Articular chondrocyte of knee joint (primary cell): ENCODE measurements around the gene BTBD1. TPM values are rescaled to one million over a fixed set of nuclear protein-coding genes. Genes with fewer than 3 reads are reported as not detected.

Experiments
- small RNA-seq: library from RNA; depleted of rRNA; stranded (forward); fragments of <200 nt; gene quantifications from one replicate; pipeline ENCODE3, GENCODE V24; 2012
- total RNA-seq: library from RNA; depleted of rRNA; stranded (reverse); fragments of >200 nt; gene quantifications from 2 replicates; pipeline ENCODE4 v1.2.3, GENCODE V29; 2012

Gene BTBD1
- 95.6 and 116 TPM in 2 replicates for total RNA-seq

DNA sequence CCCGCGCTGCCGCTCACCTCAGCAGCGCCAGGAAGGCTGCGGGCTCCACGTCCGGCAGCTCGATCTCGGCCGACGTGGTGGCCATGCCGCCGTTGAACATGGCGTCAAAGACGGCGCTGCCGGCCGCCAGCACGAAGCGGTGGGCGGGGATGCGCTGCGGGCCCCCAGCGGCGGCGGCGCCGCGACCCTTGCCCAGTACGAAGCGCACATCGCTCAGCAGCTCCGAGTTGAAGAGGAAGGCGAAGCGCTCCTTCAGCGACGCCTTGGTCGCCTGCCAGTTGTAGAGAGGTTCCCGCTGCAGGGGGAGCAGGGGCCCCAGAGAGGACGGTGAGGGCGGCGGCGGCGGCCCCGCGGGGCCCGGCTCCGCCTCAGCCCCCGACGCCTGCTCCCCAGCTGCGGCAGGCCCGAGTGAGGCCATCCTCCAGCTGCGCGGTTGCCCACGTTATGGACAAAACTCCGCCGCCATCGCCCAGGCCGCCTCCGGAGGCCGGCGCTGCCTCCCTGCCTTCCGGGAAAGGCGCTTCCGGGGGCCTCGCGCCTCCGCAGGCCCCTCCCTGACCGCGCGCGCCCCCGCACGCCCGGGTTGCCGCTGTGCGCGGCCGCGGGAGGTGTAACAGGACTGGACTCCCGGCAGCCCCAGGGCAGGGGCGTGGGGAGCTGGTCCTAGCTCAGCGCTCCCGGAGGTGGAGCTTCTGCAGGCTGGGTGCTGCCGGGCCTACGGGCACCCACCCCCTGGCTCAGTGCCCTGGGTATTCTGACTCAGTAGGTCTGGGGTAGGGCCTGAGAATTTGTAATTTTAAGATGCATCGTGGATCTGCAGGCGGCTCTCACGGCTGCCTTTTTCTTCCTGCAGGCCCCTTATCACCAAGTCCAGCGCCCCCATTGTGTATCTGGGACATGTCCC is at the start of gene BTBD1:
Gene BTBD1 (minus strand): TSS at position 519 of the 904 bp plus-strand sequence. CDS start 101 bp downstream, at position 418.

DNA sequence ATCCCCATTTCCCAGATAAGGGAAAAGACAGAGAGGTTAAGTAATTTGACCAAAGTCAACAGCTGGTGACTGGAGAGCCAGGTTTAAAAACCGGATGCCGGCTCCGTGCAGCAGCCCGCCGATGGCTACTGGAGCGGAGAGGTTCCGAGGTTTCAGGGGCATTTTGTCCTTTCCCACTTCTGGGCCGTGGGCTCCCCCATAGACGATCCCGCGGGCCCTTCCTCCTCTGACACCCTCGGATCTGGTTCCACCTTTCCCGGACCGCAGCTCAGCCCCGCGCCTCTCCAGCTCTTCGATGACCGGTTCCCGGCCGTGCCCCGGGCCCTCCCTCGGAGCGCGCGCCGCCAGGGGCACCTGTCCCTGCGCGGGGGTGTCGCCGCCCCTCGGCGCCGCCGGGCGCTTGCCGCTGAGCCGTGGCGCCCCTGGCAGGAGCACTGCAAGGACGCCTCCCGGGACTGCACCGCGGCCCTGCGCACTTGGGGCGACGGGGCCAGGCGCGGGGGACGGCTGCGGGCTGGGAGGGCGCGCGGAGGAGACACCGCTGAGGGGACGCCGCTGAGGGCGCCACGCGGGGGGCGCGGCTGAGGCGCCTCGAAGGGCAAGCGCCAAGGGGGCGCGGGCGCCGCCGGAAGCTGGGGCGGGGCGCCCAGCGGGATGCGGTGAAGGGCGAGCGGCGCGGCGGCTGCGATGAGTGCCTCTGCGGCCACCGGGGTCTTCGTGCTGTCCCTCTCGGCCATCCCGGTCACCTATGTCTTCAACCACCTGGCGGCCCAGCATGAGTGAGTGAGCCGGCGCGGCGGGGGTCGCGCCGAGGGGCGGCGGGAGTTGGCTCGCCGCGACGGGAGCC is 40.2 kb upstream of the BTBD1 start, which contains the start of gene TM6SF1:
Gene TM6SF1 (plus strand): TSS at position 652 of the 847 bp plus-strand sequence. CDS start 36 bp downstream, at position 688.

DNA sequence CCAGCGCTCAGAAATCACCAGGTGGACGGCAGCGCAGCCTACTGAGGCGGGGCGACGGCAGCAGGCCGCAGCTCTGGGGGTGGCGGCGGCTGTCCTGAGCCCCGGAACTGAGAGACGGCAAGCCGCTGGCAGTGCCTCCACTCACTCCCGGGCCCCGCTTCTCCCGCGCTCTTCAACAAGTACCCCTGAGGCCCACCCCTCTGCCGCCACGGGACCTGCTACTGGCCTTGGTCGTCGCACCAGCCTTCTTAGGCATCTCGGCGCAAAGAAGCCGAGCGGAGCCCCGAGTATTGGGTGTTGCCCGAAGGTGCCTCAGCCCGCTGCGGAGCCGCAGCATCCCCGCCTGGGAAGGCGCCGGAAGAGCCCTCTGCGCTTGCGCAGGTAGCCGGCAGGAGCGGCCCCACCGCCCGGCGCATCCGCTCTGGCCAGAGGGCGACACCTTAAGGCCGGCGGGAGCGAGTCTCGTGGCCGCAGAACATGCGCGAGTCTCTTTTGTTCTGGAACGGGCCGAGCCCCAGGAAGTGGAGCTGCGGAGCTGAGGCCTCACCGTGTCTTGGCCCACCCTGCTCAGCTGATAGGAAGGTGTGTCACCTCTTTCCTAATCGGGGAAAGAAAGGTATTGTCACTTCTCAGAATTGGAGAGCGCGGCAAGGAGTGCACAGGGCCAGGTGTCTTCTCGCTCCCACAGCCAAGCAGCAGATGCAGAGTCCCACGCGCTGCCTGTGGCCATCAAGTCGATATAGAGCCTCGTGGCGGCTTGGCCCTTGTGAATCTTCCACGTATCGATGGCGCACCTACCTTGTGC is 55.6 kb downstream of the BTBD1 start, which contains the start of gene C15orf40:
Gene C15orf40 (minus strand): TSS at position 369 of the 805 bp plus-strand sequence. CDS start 32 bp downstream, at position 337.

DNA sequence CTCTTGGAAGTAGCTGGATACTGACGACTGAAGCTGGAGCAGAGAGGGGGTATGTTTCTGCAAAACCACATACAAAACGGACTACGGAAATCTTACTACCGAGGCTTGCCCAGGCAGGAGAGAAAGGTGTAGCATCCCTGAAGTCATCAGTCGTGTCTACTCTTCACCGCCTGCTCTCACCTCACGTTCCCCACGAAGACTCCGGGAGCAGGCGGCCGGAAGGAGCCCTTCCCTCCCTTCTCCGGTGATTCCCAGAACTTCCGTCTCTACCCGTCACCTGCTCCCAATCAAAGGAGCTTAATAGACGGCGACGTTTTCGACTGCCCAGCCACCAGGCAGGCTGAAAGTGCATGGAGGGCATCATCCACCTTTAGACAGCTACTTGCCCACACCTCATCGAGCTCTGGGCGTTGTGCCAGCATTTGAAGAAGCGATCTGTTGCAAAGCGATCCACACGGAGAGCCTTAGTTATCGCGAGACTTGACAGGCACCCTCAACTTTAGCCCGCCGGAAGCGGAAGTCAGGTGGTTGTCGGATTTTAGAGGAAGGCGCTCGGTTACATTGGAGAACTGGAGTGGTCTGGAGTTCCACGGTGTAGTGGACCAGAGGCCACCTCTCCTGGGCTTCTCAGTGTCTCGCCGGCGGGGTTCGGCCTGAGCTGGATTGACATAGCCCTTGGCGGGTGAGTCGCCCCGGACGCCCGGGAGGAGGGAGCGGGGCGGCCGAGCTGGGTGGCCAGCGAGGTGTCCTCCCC is 81.2 kb downstream of the BTBD1 start, which contains the start of gene RAMAC:
Gene RAMAC (plus strand): TSS at position 523 of the 754 bp plus-strand sequence. CDS start 2,809 bp downstream, outside the sequence.

Small RNA genes lying within 50 kb of the gene (small RNA-seq; reads per million reads assigned to genes)
- not detected for gene MIR4515

Other genes with a start within 250 kb of the BTBD1 start
- 6.8 and 10.7 TPM in 2 replicates for gene HOMER2, start 114.5 kb downstream of the BTBD1 start, total RNA-seq
- gene RAMAC, start 81.0 kb downstream of the BTBD1 start, total RNA-seq = 26.3 and 32.1 TPM in 2 replicates
- gene C15orf40, start 55.6 kb downstream of the BTBD1 start, total RNA-seq = 8.2 and 9.4 TPM in 2 replicates
- gene TM6SF1, start 40.4 kb upstream of the BTBD1 start, total RNA-seq = 0.11 TPM in 1 of 2 replicates, not detected in the other
- gene HDGFL3, start 140.6 kb upstream of the BTBD1 start, total RNA-seq = 35.7 and 47.7 TPM in 2 replicates
- 6.1 and 7.0 TPM in 2 replicates for gene BNC1, start 217.4 kb upstream of the BTBD1 start, total RNA-seq